GM12878 (cell line): Measurements from ENCODE around the gene NKAIN2. TPM values are rescaled to one million over a fixed set of nuclear protein-coding genes. Genes with fewer than 3 reads are reported as not detected.

Experiments
- ATAC-seq: fragments of 200-7000 bp; cut with Tn5 transposase; 3 replicates; pipeline ENCODE4 v1.9.1; 2020; ENCODE audit warnings: mild to moderate bottlenecking, moderate library complexity
- BruUV-seq: library from RNA; stranded (reverse); fragments of 400-500 nt; replicated peaks from 2 replicates; lab custom pipeline; 2021; lab: Mats Ljungman, UMichigan
- CTCF ChIA-PET: fragments of 300-600 bp; sonication (Branson Sonifier 250); formaldehyde crosslinking; extraction: SDS; loops from one replicate; lab custom pipeline; 2021; ENCODE audit warnings: inconsistent platforms; lab: Yijun Ruan, JAX
- POLR2A ChIA-PET: fragments of 350-600 bp; formaldehyde crosslinking; extraction: SDS; loops from one replicate; lab custom pipeline; 2021; ENCODE audit warnings: inconsistent platforms; lab: Charles Lee
- RAD21 ChIA-PET: fragments of 300-600 bp; sonication (Branson Sonifier 250); formaldehyde crosslinking; loops from one replicate; lab custom pipeline; 2023; ENCODE audit warnings: antibody characterized with exemption; ENCODE audit not compliant: unreplicated experiment; lab: Charles Lee
- SMC1A ChIA-PET: fragments of 300-600 bp; sonication (Branson Sonifier 250); formaldehyde crosslinking; loops from one replicate; lab custom pipeline; 2023; ENCODE audit not compliant: unreplicated experiment, uncharacterized antibody; lab: Charles Lee
- DNase-seq: peaks from one replicate; pipeline ENCODE4 v3.0.0-alpha.2; 2011; ENCODE audit warnings: low read depth, low spot score
- FAIRE-seq: peaks from 3 replicates; lab custom pipeline; 2011; peaks lifted over from hg19 to GRCh38; lab: Jason Lieb, UNC
- H2AFZ ChIP-seq: 2 replicates; pipeline ENCODE4 v1.6.0; 2011; ENCODE audit warnings: low read depth, low read length, control low read depth; ENCODE audit not compliant: control insufficient read depth
- H3K27ac ChIP-seq: 2 replicates; pipeline ENCODE4 v1.5.1; 2011; ENCODE audit warnings: control low read depth; ENCODE audit not compliant: control insufficient read depth, insufficient read depth
- H3K27me3 ChIP-seq, 2 experiments: replicated peaks in 1 of 2; 2 replicates each; pipeline versions ENCODE4 v1.6.0 to v1.6.1; 2011; ENCODE audit warnings: low read length in 1 of 2; ENCODE audit not compliant: control insufficient read depth in 2 of 2, insufficient read depth in 2 of 2
- H3K36me3 ChIP-seq, 2 experiments: 2 replicates each; pipeline ENCODE4 v1.5.1; 2011; ENCODE audit warnings: low read length in 1 of 2; ENCODE audit not compliant: control insufficient read depth in 2 of 2, insufficient read depth in 2 of 2
- H3K4me1 ChIP-seq: 2 replicates; pipeline ENCODE4 v1.6.1; 2011; ENCODE audit warnings: mild to moderate bottlenecking, low read length, moderate library complexity, mixed read lengths; ENCODE audit not compliant: control insufficient read depth, insufficient read depth
- H3K4me2 ChIP-seq: 2 replicates; pipeline ENCODE4 v1.6.0; 2011; ENCODE audit warnings: control low read depth; ENCODE audit not compliant: control insufficient read depth, insufficient read depth
- H3K4me3 ChIP-seq: fragments of 200-600 bp; sonication (generic); 2 replicates; pipeline ENCODE4 v1.5.1; 2016
- H3K79me2 ChIP-seq: 2 replicates; pipeline ENCODE4 v1.6.0; 2011; ENCODE audit warnings: low read length; ENCODE audit not compliant: control insufficient read depth, insufficient read depth
- H3K9ac ChIP-seq: 2 replicates; pipeline ENCODE4 v1.8.0; 2011; ENCODE audit warnings: low read length, control low read depth, mixed read lengths; ENCODE audit not compliant: control insufficient read depth, insufficient read depth
- H3K9me3 ChIP-seq: replicated peaks from 3 replicates; pipeline ENCODE4 v1.5.1; 2011; ENCODE audit warnings: mild to moderate bottlenecking, low read length; ENCODE audit not compliant: control insufficient read depth, insufficient read depth
- H4K20me1 ChIP-seq: 2 replicates; pipeline ENCODE4 v1.6.0; 2011; ENCODE audit not compliant: control insufficient read depth, insufficient read depth
- CBX3 ChIP-seq: fragments of 200-600 bp; sonication (generic); IDR thresholded peaks from 2 replicates; pipeline ENCODE4 v1.6.1; 2016; ENCODE audit warnings: low read depth, borderline replicate concordance
- CTCF ChIP-seq, 3 experiments: IDR thresholded peaks in 2 of 3; conservative IDR thresholded peaks in 1 of 3; 2 replicates each; pipeline ENCODE4 v1.5.1; 2011; ENCODE audit warnings: low read depth in 3 of 3, low read length in 3 of 3, mild to moderate bottlenecking in 3 of 3, control low read depth in 2 of 3, moderate library complexity in 2 of 3, inconsistent platforms in 1 of 3, mixed read lengths in 1 of 3; ENCODE audit not compliant: control insufficient read depth in 2 of 3, insufficient read depth in 1 of 3; ENCODE audit errors: extremely low read depth in 1 of 3
- NFXL1 ChIP-seq: fragments of 450-650 bp; IDR thresholded peaks from 2 replicates; pipeline ENCODE4 v1.6.1; 2017; ENCODE audit warnings: antibody characterized with exemption, mild to moderate bottlenecking, borderline replicate concordance
- PKNOX1 ChIP-seq: fragments of 450-650 bp; IDR thresholded peaks from 2 replicates; pipeline ENCODE4 v1.6.1; 2016; ENCODE audit warnings: mild to moderate bottlenecking
- STAT1 ChIP-seq: fragments of 450-650 bp; conservative IDR thresholded peaks from 2 replicates; pipeline ENCODE4 v1.6.1; 2014; ENCODE audit warnings: antibody characterized with exemption, mild to moderate bottlenecking
- WGBS: methylation state at CpG from one replicate; pipeline ENCODE4 v1.1.6; 2016; ENCODE audit warnings: low lambda C conversion rate; ENCODE audit not compliant: insufficient replicate concordance, insufficient coverage; ENCODE audit errors: missing lambda C conversion rate; 5-methylcytosine and 5-hydroxymethylcytosine counted together
- in situ Hi-C: fragments of 300-500 bp; cut with MboI; formaldehyde crosslinking; loops from 9 replicates; pipeline ENCODE4 v1.14.3; 2018; ENCODE audit warnings: mixed read lengths
- intact Hi-C: fragments of 100-400 bp; cut with micrococcal nuclease; formaldehyde crosslinking; loops from one replicate; pipeline ENCODE4 v1.14.2; 2022; ENCODE audit not compliant: unreplicated experiment
- polyA plus RNA-seq, 11 experiments: library from polyadenylated mRNA; depleted of rRNA in 4 of 11; unstranded in 6 of 11; stranded (reverse) in 5 of 11; fragments of >200 nt; fragmentation: Nextera tagmentation in 4 of 11; fragmentation: Illumina TruSeq in 1 of 11; extraction: Ambion mirVana in 4 of 11; extraction: Trizol in 1 of 11; gene quantifications; 1 replicate in 1 of 11; 2 replicates in 10 of 11; pipeline versions ENCODE4 v1.2.1 to v1.2.3, GENCODE V29; 2011 to 2016; ENCODE audit warnings: inconsistent platforms in 2 of 11, missing spikeins in 2 of 11, low read depth in 1 of 11
- total RNA-seq, 4 experiments: library from RNA; depleted of rRNA in 3 of 4; stranded (reverse); fragments of >200 nt in 3 of 4; fragmentation: Illumina TruSeq in 1 of 4; extraction: Trizol in 1 of 4; gene quantifications; 2 replicates each; pipeline versions ENCODE4 v1.2.1 to v1.2.3, GENCODE V29; 2013 to 2021

NKAIN2 gene
- total and polyA plus RNA-seq, 10 of the 15 experiments (the other 5 are each of a cell fraction or from before 2014, with no cell fraction given): not detected

GRCh38 chr6:123829302-123829953 lies 25.8 kb downstream of the NKAIN2 start:
- H3K79me2 ChIP-seq: no peaks in the 10 kb centered on the region
- RAD21 ChIA-PET: no interaction called here
- H3K27ac ChIP-seq: no peak overlapping the region
- DNase-seq: no peak
- no peak overlapping the region for H3K4me2 ChIP-seq
- no peaks in the 10 kb centered on the region for H3K36me3 ChIP-seq
- CTCF ChIA-PET: interaction anchor here (0.9 kb wide), 1 partner anchor 19 kb away, joined by 3 read pairs; no protein-coding TSS in a partner anchor
- H2AFZ ChIP-seq: no peak overlapping the region
- intact Hi-C loops: no loop called here
- no TSS peak for BruUV-seq
- TF ChIP-seq PKNOX1: no peak
- no peak for TF ChIP-seq CTCF (IDR thresholded peaks at IDR 0.05 in 2 of 3, conservative IDR thresholded peaks at IDR 0.05 in 1 of 3; ENCODE audit: control insufficient read depth in 2 of 3, extremely low read depth in 1 of 3, insufficient read depth in 1 of 3, low read depth in 3 of 3, low read length in 3 of 3)
- no peak for TF ChIP-seq CBX3
- no peak for TF ChIP-seq STAT1
- TF ChIP-seq NFXL1: no peak
- H3K27me3 ChIP-seq: no peaks in the 10 kb centered on the region; a peak in 1 of 4 replicates
- SMC1A ChIA-PET: no interaction called here
- H3K9me3 ChIP-seq: no peaks in the 10 kb centered on the region
- no peak for ATAC-seq
- in situ Hi-C loops: no loop called here
- no peak overlapping the region for H3K9ac ChIP-seq
- WGBS: 0% methylated on average over 3 of the region's 3 CpGs
- H3K4me3 ChIP-seq: no peak overlapping the region
- no peaks in the 10 kb centered on the region for H4K20me1 ChIP-seq
- FAIRE-seq: no peak
- POLR2A ChIA-PET: no interaction called here
- no peaks in the 10 kb centered on the region for H3K4me1 ChIP-seq
